HEK293 (cell line): ENCODE results near the gene SF3B3.

ENCODE experiments used
- HOXD13 ChIP-seq: sonication (generic); formaldehyde crosslinking; IDR thresholded peaks from 2 replicates; pipeline ENCODE4 v1.8.0; 2022; ENCODE audit warnings: missing genetic modification reagents, borderline replicate concordance
- KLF9 ChIP-seq: fragments of 450-650 bp; formaldehyde crosslinking; IDR thresholded peaks from 2 replicates; pipeline ENCODE4 v1.5.1; 2016; ENCODE audit warnings: missing biosample characterization, missing genetic modification characterization, low read depth
- SETDB1 ChIP-seq: IDR thresholded peaks from one replicate; pipeline ENCODE4 v1.6.1; 2017; ENCODE audit warnings: mild to moderate bottlenecking, low read length, moderate library complexity, mixed read lengths; ENCODE audit not compliant: insufficient read length
- WT1 ChIP-seq: fragments of 450-650 bp; formaldehyde crosslinking; IDR thresholded peaks from 2 replicates; pipeline ENCODE4 v1.5.1; 2016; ENCODE audit warnings: missing biosample characterization, missing genetic modification characterization
- ZBTB7A ChIP-seq: fragments of 450-650 bp; formaldehyde crosslinking; IDR thresholded peaks from 2 replicates; pipeline ENCODE4 v1.5.1; 2016; ENCODE audit warnings: low read depth, missing biosample characterization, missing genetic modification characterization
- ZFP3 ChIP-seq: fragments of 450-650 bp; formaldehyde crosslinking; IDR thresholded peaks from 2 replicates; pipeline ENCODE4 v1.5.1; 2016; ENCODE audit warnings: low read depth, missing biosample characterization, missing genetic modification characterization
- ZFP41 ChIP-seq: fragments of 450-650 bp; formaldehyde crosslinking; IDR thresholded peaks from 2 replicates; pipeline ENCODE4 v1.5.1; 2016; ENCODE audit warnings: missing biosample characterization, missing genetic modification characterization, borderline replicate concordance
- ZFP69B ChIP-seq: fragments of 450-650 bp; formaldehyde crosslinking; IDR thresholded peaks from 2 replicates; pipeline ENCODE4 v1.5.1; 2016; ENCODE audit warnings: missing biosample characterization, missing genetic modification characterization
- ZNF169 ChIP-seq: fragments of 450-650 bp; formaldehyde crosslinking; IDR thresholded peaks from 2 replicates; pipeline ENCODE4 v1.5.1; 2016; ENCODE audit warnings: missing biosample characterization, missing genetic modification characterization
- ZNF211 ChIP-seq: fragments of 450-650 bp; formaldehyde crosslinking; IDR thresholded peaks from 2 replicates; pipeline ENCODE4 v1.5.1; 2016; ENCODE audit warnings: low read depth, missing biosample characterization, missing genetic modification characterization
- ZNF292 ChIP-seq: fragments of 450-650 bp; formaldehyde crosslinking; IDR thresholded peaks from 2 replicates; pipeline ENCODE4 v1.5.1; 2016; ENCODE audit warnings: low read depth, missing biosample characterization, missing genetic modification characterization, borderline replicate concordance
- ZNF354C ChIP-seq: fragments of 450-650 bp; formaldehyde crosslinking; IDR thresholded peaks from 2 replicates; pipeline ENCODE4 v1.5.1; 2016; ENCODE audit warnings: missing biosample characterization, missing genetic modification characterization, low read depth, borderline replicate concordance
- ZNF558 ChIP-seq: fragments of 450-650 bp; formaldehyde crosslinking; IDR thresholded peaks from 2 replicates; pipeline ENCODE4 v1.5.1; 2016; ENCODE audit warnings: missing biosample characterization, missing genetic modification characterization
- ZNF600 ChIP-seq: fragments of 450-650 bp; formaldehyde crosslinking; IDR thresholded peaks from 2 replicates; pipeline ENCODE4 v1.5.1; 2016; ENCODE audit warnings: missing biosample characterization, missing genetic modification characterization
- ZNF610 ChIP-seq: fragments of 450-650 bp; formaldehyde crosslinking; IDR thresholded peaks from 2 replicates; pipeline ENCODE4 v1.5.1; 2016; ENCODE audit warnings: missing biosample characterization, missing genetic modification characterization, borderline replicate concordance
- ZNF623 ChIP-seq: fragments of 450-650 bp; formaldehyde crosslinking; IDR thresholded peaks from 2 replicates; pipeline ENCODE4 v1.5.1; 2016; ENCODE audit warnings: missing biosample characterization, missing genetic modification characterization
- ZNF629 ChIP-seq: fragments of 450-650 bp; formaldehyde crosslinking; IDR thresholded peaks from 2 replicates; pipeline ENCODE4 v1.5.1; 2017; ENCODE audit warnings: missing biosample characterization, missing genetic modification characterization
- ZNF747 ChIP-seq: fragments of 450-650 bp; formaldehyde crosslinking; IDR thresholded peaks from 2 replicates; pipeline ENCODE4 v1.5.1; 2016; ENCODE audit warnings: missing biosample characterization, missing genetic modification characterization
- ZNF768 ChIP-seq: fragments of 450-650 bp; formaldehyde crosslinking; IDR thresholded peaks from 2 replicates; pipeline ENCODE4 v1.5.1; 2018; ENCODE audit warnings: missing biosample characterization, mild to moderate bottlenecking, missing genetic modification characterization
- ZNF791 ChIP-seq: fragments of 450-650 bp; formaldehyde crosslinking; IDR thresholded peaks from 2 replicates; pipeline ENCODE4 v1.5.1; 2016; ENCODE audit warnings: missing biosample characterization, missing genetic modification characterization
- TF ChIP-seq, protein P1 (sequence below): fragments of 450-650 bp; formaldehyde crosslinking; IDR thresholded peaks from 2 replicates; pipeline ENCODE4 v1.5.1; 2016; ENCODE audit warnings: missing biosample characterization, missing genetic modification characterization
- TF ChIP-seq, protein P2 (sequence below): fragments of 450-650 bp; formaldehyde crosslinking; IDR thresholded peaks from 2 replicates; pipeline ENCODE4 v1.5.1; 2016; ENCODE audit warnings: missing biosample characterization, missing genetic modification characterization, borderline replicate concordance
- TF ChIP-seq, protein P3 (sequence below): fragments of 450-650 bp; formaldehyde crosslinking; IDR thresholded peaks from 2 replicates; pipeline ENCODE4 v1.5.1; 2017; ENCODE audit warnings: missing biosample characterization, missing genetic modification characterization
- TF ChIP-seq, protein P4 (sequence below): fragments of 450-650 bp; formaldehyde crosslinking; IDR thresholded peaks from 2 replicates; pipeline ENCODE4 v1.5.1; 2016; ENCODE audit warnings: missing biosample characterization, missing genetic modification characterization
- TF ChIP-seq, protein P5 (sequence below): fragments of 450-650 bp; formaldehyde crosslinking; IDR thresholded peaks from 2 replicates; pipeline ENCODE4 v1.5.1; 2016; ENCODE audit warnings: missing biosample characterization, missing genetic modification characterization
- TF ChIP-seq, protein P6 (sequence below): fragments of 450-650 bp; formaldehyde crosslinking; IDR thresholded peaks from 2 replicates; pipeline ENCODE4 v1.5.1; 2016; ENCODE audit warnings: missing biosample characterization, missing genetic modification characterization

Gene SF3B3

DNA sequence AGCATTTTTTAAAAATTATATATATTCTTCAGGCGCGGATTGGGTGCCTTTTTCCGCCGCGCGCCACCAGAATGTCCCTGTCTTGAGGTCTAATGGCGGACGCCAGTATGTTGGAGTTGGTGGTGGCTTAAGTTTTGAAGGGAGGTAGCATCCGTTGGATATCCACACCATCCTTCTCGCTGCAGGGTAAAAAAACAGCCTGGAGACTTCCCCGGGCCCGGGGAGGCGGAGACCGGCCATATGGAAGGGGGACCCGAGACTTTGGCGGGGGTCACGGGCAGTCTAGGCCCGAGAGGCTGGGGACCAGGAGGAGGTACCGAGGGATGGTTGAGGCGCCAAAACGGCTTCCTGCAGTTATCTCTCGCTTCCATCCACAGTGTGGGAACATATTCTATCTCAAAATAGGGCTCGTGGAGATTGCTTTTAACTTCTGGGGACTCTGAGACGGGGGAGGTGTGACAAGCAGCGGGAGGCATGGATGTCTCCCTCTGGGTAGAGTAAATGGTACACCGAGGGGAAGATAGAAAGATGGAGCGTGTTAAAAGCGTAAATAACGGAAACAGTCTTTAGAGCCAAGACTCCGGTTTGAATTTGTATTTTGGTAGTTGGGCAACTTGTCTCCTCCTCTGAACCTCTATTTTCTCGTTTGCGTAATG lies at the start of gene SF3B3 (continued):
- TF ChIP-seq, protein P1, sequence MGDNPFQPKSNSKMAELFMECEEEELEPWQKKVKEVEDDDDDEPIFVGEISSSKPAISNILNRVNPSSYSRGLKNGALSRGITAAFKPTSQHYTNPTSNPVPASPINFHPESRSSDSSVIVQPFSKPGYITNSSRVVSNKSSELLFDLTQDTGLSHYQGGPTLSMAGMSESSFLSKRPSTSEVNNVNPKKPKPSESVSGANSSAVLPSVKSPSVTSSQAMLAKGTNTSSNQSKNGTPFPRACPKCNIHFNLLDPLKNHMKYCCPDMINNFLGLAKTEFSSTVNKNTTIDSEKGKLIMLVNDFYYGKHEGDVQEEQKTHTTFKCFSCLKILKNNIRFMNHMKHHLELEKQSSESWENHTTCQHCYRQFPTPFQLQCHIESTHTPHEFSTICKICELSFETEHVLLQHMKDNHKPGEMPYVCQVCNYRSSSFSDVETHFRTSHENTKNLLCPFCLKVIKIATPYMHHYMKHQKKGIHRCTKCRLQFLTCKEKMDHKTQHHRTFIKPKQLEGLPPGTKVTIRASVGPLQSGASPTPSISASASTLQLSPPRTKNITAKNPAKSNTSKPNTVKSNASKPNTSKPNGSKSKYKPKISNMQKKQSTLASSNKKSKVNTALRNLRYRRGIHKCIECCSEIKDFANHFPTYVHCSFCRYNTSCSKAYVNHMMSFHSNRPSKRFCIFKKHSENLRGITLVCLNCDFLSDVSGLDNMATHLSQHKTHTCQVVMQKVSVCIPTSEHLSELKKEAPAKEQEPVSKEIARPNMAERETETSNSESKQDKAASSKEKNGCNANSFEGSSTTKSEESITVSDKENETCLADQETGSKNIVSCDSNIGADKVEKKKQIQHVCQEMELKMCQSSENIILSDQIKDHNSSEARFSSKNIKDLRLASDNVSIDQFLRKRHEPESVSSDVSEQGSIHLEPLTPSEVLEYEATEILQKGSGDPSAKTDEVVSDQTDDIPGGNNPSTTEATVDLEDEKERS (tag by site-specific recombination), result no peak
- TF ChIP-seq ZFP69B (no peak; the same call in 1 of the 2 replicates), WT1 (no peak), ZNF558 (tag by site-specific recombination) (no peak), ZNF747 (tag by site-specific recombination) (no peak), HOXD13 (no peak), ZNF610 (tag by site-specific recombination) (0 out of 2 replicates have a peak, but pooled peaks have one; percentile 20), ZNF292 (tag by site-specific recombination) (no peak), ZNF211 (tag by site-specific recombination) (no peak), ZNF169 (no peak), KLF9 (peak; percentile 44), ZNF768 (tag by site-specific recombination) (peak; percentile 2; the same call in 1 of the 2 replicates), ZNF354C (no peak), SETDB1 (no peak), ZFP3 (tag by site-specific recombination) (no peak), ZNF791 (no peak), ZNF629 (no peak), ZFP41 (tag by site-specific recombination) (no peak), ZBTB7A (tag by site-specific recombination) (no peak), ZNF600 (tag by site-specific recombination) (no peak), ZNF623 (tag by site-specific recombination) (no peak)
- TF ChIP-seq, protein P2, sequence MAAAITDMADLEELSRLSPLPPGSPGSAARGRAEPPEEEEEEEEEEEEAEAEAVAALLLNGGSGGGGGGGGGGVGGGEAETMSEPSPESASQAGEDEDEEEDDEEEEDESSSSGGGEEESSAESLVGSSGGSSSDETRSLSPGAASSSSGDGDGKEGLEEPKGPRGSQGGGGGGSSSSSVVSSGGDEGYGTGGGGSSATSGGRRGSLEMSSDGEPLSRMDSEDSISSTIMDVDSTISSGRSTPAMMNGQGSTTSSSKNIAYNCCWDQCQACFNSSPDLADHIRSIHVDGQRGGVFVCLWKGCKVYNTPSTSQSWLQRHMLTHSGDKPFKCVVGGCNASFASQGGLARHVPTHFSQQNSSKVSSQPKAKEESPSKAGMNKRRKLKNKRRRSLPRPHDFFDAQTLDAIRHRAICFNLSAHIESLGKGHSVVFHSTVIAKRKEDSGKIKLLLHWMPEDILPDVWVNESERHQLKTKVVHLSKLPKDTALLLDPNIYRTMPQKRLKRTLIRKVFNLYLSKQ (tag by site-specific recombination), result no peak
- TF ChIP-seq, protein P3, sequence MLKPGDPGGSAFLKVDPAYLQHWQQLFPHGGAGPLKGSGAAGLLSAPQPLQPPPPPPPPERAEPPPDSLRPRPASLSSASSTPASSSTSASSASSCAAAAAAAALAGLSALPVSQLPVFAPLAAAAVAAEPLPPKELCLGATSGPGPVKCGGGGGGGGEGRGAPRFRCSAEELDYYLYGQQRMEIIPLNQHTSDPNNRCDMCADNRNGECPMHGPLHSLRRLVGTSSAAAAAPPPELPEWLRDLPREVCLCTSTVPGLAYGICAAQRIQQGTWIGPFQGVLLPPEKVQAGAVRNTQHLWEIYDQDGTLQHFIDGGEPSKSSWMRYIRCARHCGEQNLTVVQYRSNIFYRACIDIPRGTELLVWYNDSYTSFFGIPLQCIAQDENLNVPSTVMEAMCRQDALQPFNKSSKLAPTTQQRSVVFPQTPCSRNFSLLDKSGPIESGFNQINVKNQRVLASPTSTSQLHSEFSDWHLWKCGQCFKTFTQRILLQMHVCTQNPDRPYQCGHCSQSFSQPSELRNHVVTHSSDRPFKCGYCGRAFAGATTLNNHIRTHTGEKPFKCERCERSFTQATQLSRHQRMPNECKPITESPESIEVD (tag by site-specific recombination), result no peak
- TF ChIP-seq, protein P4, sequence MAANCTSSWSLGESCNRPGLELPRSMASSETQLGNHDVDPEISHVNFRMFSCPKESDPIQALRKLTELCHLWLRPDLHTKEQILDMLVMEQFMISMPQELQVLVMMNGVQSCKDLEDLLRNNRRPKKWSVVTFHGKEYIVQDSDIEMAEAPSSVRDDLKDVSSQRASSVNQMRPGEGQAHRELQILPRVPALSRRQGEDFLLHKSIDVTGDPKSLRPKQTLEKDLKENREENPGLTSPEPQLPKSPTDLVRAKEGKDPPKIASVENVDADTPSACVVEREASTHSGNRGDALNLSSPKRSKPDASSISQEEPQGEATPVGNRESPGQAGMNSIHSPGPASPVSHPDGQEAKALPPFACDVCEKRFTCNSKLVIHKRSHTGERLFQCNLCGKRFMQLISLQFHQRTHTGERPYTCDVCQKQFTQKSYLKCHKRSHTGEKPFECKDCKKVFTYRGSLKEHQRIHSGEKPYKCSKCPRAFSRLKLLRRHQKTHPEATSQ (tag by site-specific recombination), result no peak
- TF ChIP-seq, protein P5, sequence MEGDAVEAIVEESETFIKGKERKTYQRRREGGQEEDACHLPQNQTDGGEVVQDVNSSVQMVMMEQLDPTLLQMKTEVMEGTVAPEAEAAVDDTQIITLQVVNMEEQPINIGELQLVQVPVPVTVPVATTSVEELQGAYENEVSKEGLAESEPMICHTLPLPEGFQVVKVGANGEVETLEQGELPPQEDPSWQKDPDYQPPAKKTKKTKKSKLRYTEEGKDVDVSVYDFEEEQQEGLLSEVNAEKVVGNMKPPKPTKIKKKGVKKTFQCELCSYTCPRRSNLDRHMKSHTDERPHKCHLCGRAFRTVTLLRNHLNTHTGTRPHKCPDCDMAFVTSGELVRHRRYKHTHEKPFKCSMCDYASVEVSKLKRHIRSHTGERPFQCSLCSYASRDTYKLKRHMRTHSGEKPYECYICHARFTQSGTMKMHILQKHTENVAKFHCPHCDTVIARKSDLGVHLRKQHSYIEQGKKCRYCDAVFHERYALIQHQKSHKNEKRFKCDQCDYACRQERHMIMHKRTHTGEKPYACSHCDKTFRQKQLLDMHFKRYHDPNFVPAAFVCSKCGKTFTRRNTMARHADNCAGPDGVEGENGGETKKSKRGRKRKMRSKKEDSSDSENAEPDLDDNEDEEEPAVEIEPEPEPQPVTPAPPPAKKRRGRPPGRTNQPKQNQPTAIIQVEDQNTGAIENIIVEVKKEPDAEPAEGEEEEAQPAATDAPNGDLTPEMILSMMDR, result no peak
- TF ChIP-seq, protein P6, sequence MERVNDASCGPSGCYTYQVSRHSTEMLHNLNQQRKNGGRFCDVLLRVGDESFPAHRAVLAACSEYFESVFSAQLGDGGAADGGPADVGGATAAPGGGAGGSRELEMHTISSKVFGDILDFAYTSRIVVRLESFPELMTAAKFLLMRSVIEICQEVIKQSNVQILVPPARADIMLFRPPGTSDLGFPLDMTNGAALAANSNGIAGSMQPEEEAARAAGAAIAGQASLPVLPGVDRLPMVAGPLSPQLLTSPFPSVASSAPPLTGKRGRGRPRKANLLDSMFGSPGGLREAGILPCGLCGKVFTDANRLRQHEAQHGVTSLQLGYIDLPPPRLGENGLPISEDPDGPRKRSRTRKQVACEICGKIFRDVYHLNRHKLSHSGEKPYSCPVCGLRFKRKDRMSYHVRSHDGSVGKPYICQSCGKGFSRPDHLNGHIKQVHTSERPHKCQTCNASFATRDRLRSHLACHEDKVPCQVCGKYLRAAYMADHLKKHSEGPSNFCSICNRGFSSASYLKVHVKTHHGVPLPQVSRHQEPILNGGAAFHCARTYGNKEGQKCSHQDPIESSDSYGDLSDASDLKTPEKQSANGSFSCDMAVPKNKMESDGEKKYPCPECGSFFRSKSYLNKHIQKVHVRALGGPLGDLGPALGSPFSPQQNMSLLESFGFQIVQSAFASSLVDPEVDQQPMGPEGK (tag by site-specific recombination), result peak; percentile 63
